Gastrocnemius medialis (tissue), 4 donors: ENCODE results near the gene PLD5. TPM values are rescaled to one million over a fixed set of nuclear protein-coding genes. Genes with fewer than 3 reads are reported as not detected.

Experiments
- ATAC-seq, 2 donors: fragments of 150-250 bp; one replicate each; pipeline ENCODE4 v1.9.1; 2016
- DNase-seq, 2 donors: peaks; one replicate each; pipeline ENCODE4 v3.0.0-alpha.2; 2019
- H3K27ac ChIP-seq, 4 donors: fragments of 200-600 bp; sonication (generic); 1 replicate in 1 of 4; 2 replicates in 3 of 4; pipeline ENCODE4 v1.5.1; 2016 to 2018; ENCODE audit warnings: mild to moderate bottlenecking in 2 of 4, moderate library complexity in 1 of 4
- H3K27me3 ChIP-seq, 3 donors: fragments of 200-600 bp; sonication (generic) in 2 of 3; 1 replicate in 1 of 3; 2 replicates in 2 of 3; pipeline versions ENCODE4 v1.5.1 to v1.6.0; 2016 to 2019; ENCODE audit warnings: mild to moderate bottlenecking in 1 of 3, moderate library complexity in 1 of 3
- H3K36me3 ChIP-seq, 2 donors: fragments of 200-600 bp; sonication (generic) in 1 of 2; one replicate each; pipeline ENCODE4 v1.5.1; 2017 to 2018
- H3K4me1 ChIP-seq, 2 donors: fragments of 200-600 bp; sonication (generic) in 1 of 2; one replicate each; pipeline ENCODE4 v1.5.1; 2016 to 2017; ENCODE audit warnings: mild to moderate bottlenecking in 2 of 2
- H3K4me3 ChIP-seq, 4 donors: fragments of 200-600 bp; sonication (generic) in 3 of 4; 1 replicate in 1 of 4; 2 replicates in 3 of 4; pipeline ENCODE4 v1.5.1; 2016 to 2019; ENCODE audit warnings: mild to moderate bottlenecking in 2 of 4
- H3K9me3 ChIP-seq, 3 donors: fragments of 200-600 bp; sonication (generic) in 2 of 3; 1 replicate in 1 of 3; 2 replicates in 2 of 3; pipeline ENCODE4 v1.5.1; 2016 to 2019
- CTCF ChIP-seq, 5 experiments: fragments of 450-650 bp in 3 of 5; fragments of 200-600 bp in 2 of 5; sonication (generic) in 2 of 5; IDR thresholded peaks in 4 of 5; conservative IDR thresholded peaks in 1 of 5; 1 replicate in 4 of 5; 2 replicates in 1 of 5; pipeline ENCODE4 v1.5.1; 2016 to 2019; ENCODE audit warnings: antibody characterized with exemption in 5 of 5, mild to moderate bottlenecking in 3 of 5, moderate library complexity in 3 of 5
- POLR2A ChIP-seq, 2 donors: fragments of 450-650 bp; IDR thresholded peaks; one replicate each; pipeline ENCODE4 v1.6.1; 2017; ENCODE audit warnings: antibody characterized with exemption in 2 of 2, mild to moderate bottlenecking in 2 of 2, moderate library complexity in 2 of 2
- in situ Hi-C, 4 donors: fragments of 200-750 bp; cut with MboI; loops; one replicate each; pipeline versions ENCODE4 v1.15.0 to v1.8.0; 2017; ENCODE audit warnings: low sequenced_read_pairs in 4 of 4
- intact Hi-C: fragments of 100-400 bp; cut with DNase I; formaldehyde crosslinking; loops from one replicate; pipeline ENCODE4 v1.15.1; 2023; ENCODE audit warnings: low total_unique reads
- total RNA-seq, 4 donors: library from RNA; depleted of rRNA; stranded (reverse); fragments of >200 nt; gene quantifications; one replicate each; pipeline versions ENCODE4 v1.1.0 to v1.2.3, GENCODE V29; 2016

The PLD5 gene
- total RNA-seq, 4 donors from 2014 or later = 0.04 TPM; not detected in 3

GRCh38 chr1:242205622-242206489, 318.6 kb downstream of the PLD5 start:
- in situ Hi-C loops (no loop called here), intact Hi-C loops (no loop called here)
- ATAC-seq = no peak
- no peaks in the 10 kb centered on the region for H3K4me1 ChIP-seq
- H3K36me3 ChIP-seq = no peaks in the 10 kb centered on the region
- DNase-seq = no peak
- no peak for TF ChIP-seq POLR2A (IDR thresholded peaks at IDR 0.05)
- no peak for TF ChIP-seq CTCF (IDR thresholded peaks at IDR 0.05 in 4 of 5, conservative IDR thresholded peaks at IDR 0.05 in 1 of 5)
- H3K9me3 ChIP-seq = no peaks in the 10 kb centered on the region
- no peak overlapping the region for H3K27ac ChIP-seq
- no peaks in the 10 kb centered on the region for H3K27me3 ChIP-seq
- no peak overlapping the region for H3K4me3 ChIP-seq

DNA sequence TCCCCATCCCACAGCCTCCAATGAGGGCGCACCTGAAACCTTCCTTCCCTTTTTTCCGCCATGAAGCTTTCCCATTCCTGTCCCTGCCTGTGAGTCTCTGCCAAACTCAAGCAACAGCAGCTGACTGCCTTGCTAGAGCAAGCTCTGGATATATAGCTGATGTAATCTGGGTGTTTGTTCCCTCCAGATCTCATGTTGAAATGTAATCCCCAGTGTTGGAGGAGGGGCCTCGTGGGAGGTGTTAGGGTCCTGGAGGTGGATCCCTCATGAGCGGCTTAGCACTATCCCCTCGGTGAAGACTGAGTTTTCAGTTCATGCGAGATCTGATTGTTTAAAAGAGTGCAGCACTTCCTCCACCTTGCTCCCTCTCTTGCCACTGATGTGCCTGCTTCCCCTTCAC, 321.2 kb downstream of the PLD5 start:
- in situ Hi-C loops (no loop called here), intact Hi-C loops (no loop called here)
- H3K4me1 ChIP-seq = no peaks in the 10 kb centered on the region
- H3K4me3 ChIP-seq = no peak overlapping the region
- DNase-seq (no peak), ATAC-seq (no peak)
- no peak overlapping the region for H3K27ac ChIP-seq
- H3K9me3 ChIP-seq = no peaks in the 10 kb centered on the region
- H3K36me3 ChIP-seq = no peaks in the 10 kb centered on the region
- no peaks in the 10 kb centered on the region for H3K27me3 ChIP-seq
- no peak for TF ChIP-seq POLR2A (IDR thresholded peaks at IDR 0.05)
- TF ChIP-seq CTCF (IDR thresholded peaks at IDR 0.05 in 4 of 5, conservative IDR thresholded peaks at IDR 0.05 in 1 of 5) = no peak

- TF ChIP-seq POLR2A (IDR thresholded peaks at IDR 0.05) (no peak), CTCF (IDR thresholded peaks at IDR 0.05 in 4 of 5, conservative IDR thresholded peaks at IDR 0.05 in 1 of 5) (no peak)
- in situ Hi-C loops (no loop called here), intact Hi-C loops (no loop called here)
- no peak overlapping the region for H3K27ac ChIP-seq
- H3K36me3 ChIP-seq = no peaks in the 10 kb centered on the region
- H3K27me3 ChIP-seq = no peaks in the 10 kb centered on the region
- no peak for ATAC-seq
- H3K9me3 ChIP-seq = no peaks in the 10 kb centered on the region
- no peak overlapping the region for H3K4me3 ChIP-seq
- DNase-seq = no peak
- no peaks in the 10 kb centered on the region for H3K4me1 ChIP-seq
Observed at GRCh38 chr1:242201090-242201489, 323.4 kb downstream of the PLD5 start.

DNA sequence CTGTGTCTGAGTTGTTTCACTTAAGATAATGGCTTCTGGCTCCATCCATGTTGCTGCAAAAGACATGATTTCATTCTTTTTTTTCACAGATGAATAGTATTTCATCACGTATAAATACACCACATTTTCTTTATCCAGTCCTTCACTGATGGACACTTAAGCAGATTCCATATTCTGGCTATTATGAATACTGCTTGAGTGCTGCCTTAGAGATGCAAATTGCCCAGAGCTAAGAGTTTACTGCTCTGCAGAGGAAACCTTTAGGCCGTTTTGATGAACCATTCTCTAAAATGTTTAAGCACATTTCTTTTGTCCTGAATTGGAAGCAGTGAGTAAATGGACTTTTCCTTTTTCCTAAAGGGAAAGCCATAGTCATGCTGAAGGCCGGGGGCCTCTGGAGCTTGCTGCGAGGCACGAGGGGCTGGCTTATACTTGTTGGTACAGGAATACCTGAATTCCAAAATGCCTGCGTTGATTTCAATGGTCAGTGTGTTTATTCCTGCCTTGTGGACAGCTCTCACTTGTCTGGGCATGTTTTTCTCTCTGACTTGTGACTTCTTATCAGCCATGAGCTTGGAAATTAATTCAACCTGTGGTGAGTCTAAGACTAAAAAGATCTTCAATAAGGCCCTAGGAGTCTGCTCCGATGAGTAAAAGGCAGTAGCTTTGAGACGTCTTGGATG, 324.6 kb downstream of the PLD5 start:
- ATAC-seq = no peak
- Histone ChIP-seq H3K27me3 (no peaks in the 10 kb centered on the region), H3K4me3 (no peak overlapping the region), H3K27ac (no peak overlapping the region), H3K9me3 (no peaks in the 10 kb centered on the region), H3K4me1 (no peaks in the 10 kb centered on the region), H3K36me3 (no peaks in the 10 kb centered on the region)
- no peak for DNase-seq
- intact Hi-C loops = no loop called here
- in situ Hi-C loops = no loop called here
- TF ChIP-seq CTCF (IDR thresholded peaks at IDR 0.05 in 4 of 5, conservative IDR thresholded peaks at IDR 0.05 in 1 of 5) = no peak
- TF ChIP-seq POLR2A (IDR thresholded peaks at IDR 0.05) = no peak
